ENCODE results near the gene ACSS1. TPM values are rescaled to one million over a fixed set of nuclear protein-coding genes. Genes with fewer than 3 reads are reported as not detected.

ACSS1 gene
- total RNA-seq, 2 experiments from 2014 or later: 17.5 to 18.2 TPM

GRCh38 chr20:25016471-25016870, 41.5 kb downstream of the ACSS1 start:
- H3K27me3 Mint-ChIP-seq: no peaks in the 10 kb centered on the region
- DNase-seq (no peak), ATAC-seq (no peak)
- intact Hi-C loops (cut with micrococcal nuclease): no loop called here
- POLR2A ChIA-PET: no interaction called here
- H3K9me3 Mint-ChIP-seq: no peaks in the 10 kb centered on the region
- no peaks in the 10 kb centered on the region for H3K36me3 Mint-ChIP-seq (ENCODE audit: low read depth)
- H3K27ac Mint-ChIP-seq: no peak overlapping the region
- H3K4me1 Mint-ChIP-seq (ENCODE audit: low read depth): no peaks in the 10 kb centered on the region
- no peak for TF ChIP-seq CTCF (IDR thresholded peaks at IDR 0.05)
- no peak overlapping the region for H3K4me3 Mint-ChIP-seq
- CTCF ChIA-PET: interaction anchor here (0.9 kb wide), 1 partner anchor 48 kb away, joined by 3 read pairs; no protein-coding TSS in a partner anchor

GRCh38 chr20:25015986-25016385, 42.0 kb downstream of the ACSS1 start:
- ChIA-PET CTCF (no interaction called here), POLR2A (no interaction called here)
- H3K27ac Mint-ChIP-seq: no peak overlapping the region
- no peaks in the 10 kb centered on the region for H3K9me3 Mint-ChIP-seq
- H3K4me3 Mint-ChIP-seq: no peak overlapping the region
- H3K36me3 Mint-ChIP-seq (ENCODE audit: low read depth): no peaks in the 10 kb centered on the region
- no peaks in the 10 kb centered on the region for H3K4me1 Mint-ChIP-seq (ENCODE audit: low read depth)
- ATAC-seq (no peak), DNase-seq (no peak)
- intact Hi-C loops (cut with micrococcal nuclease): no loop called here
- no peak for TF ChIP-seq CTCF (IDR thresholded peaks at IDR 0.05)
- H3K27me3 Mint-ChIP-seq: no peaks in the 10 kb centered on the region

GRCh38 chr20:25014816-25015215, 43.1 kb downstream of the ACSS1 start:
- ChIA-PET POLR2A (no interaction called here), CTCF (no interaction called here)
- no peaks in the 10 kb centered on the region for H3K36me3 Mint-ChIP-seq (ENCODE audit: low read depth)
- H3K27ac Mint-ChIP-seq: no peak overlapping the region
- intact Hi-C loops (cut with micrococcal nuclease): no loop called here
- DNase-seq (no peak), ATAC-seq (no peak)
- TF ChIP-seq CTCF (IDR thresholded peaks at IDR 0.05): no peak
- H3K27me3 Mint-ChIP-seq: no peaks in the 10 kb centered on the region
- no peaks in the 10 kb centered on the region for H3K9me3 Mint-ChIP-seq
- no peaks in the 10 kb centered on the region for H3K4me1 Mint-ChIP-seq (ENCODE audit: low read depth)
- no peak overlapping the region for H3K4me3 Mint-ChIP-seq

- no peaks in the 10 kb centered on the region for H3K4me1 Mint-ChIP-seq (ENCODE audit: low read depth)
- no peaks in the 10 kb centered on the region for H3K27me3 Mint-ChIP-seq
- ChIA-PET POLR2A (no interaction called here), CTCF (no interaction called here)
- H3K9me3 Mint-ChIP-seq: no peaks in the 10 kb centered on the region
- no peak for TF ChIP-seq CTCF (IDR thresholded peaks at IDR 0.05)
- intact Hi-C loops (cut with micrococcal nuclease): no loop called here
- ATAC-seq (no peak), DNase-seq (no peak)
- H3K36me3 Mint-ChIP-seq (ENCODE audit: low read depth): no peaks in the 10 kb centered on the region
- H3K27ac Mint-ChIP-seq: no peak overlapping the region
- H3K4me3 Mint-ChIP-seq: no peak overlapping the region
Measured at GRCh38 chr20:25013478-25014380, 44.2 kb downstream of the ACSS1 start.

GRCh38 chr20:25012616-25013189, 45.2 kb downstream of the ACSS1 start:
- intact Hi-C loops (cut with micrococcal nuclease): no loop called here
- Mint-ChIP-seq H3K27ac (no peak overlapping the region), H3K36me3 (ENCODE audit: low read depth) (no peaks in the 10 kb centered on the region), H3K4me1 (ENCODE audit: low read depth) (no peaks in the 10 kb centered on the region), H3K9me3 (no peaks in the 10 kb centered on the region), H3K4me3 (no peak overlapping the region), H3K27me3 (no peaks in the 10 kb centered on the region)
- POLR2A ChIA-PET: no interaction called here
- DNase-seq: no peak
- no peak for TF ChIP-seq CTCF (IDR thresholded peaks at IDR 0.05)
- no peak for ATAC-seq
- CTCF ChIA-PET: no interaction called here

All from activated CD8-positive, alpha-beta T cell treated with anti-CD3 and anti-CD28 coated beads for 36 hours (primary cell).